DLD1 (cell line): Measurements from ENCODE around the gene RNF7.
"Not testable (repeated sequence)": the region's sequence is repeated elsewhere in the genome, so short reads cannot be mapped to it uniquely, and the experiment has no call there.

Experiments
- in situ Hi-C: cut with HindIII; loops from 2 replicates; pipeline ENCODE4 v1.10.0; 2017; ENCODE audit warnings: low sequenced_read_pairs

RNF7 gene

GRCh38 chr3:141738022-141738890 is at the start of gene RNF7:
RNF7 (plus strand) TSS chr3:141738298; CDS start chr3:141738342, 44 bp downstream.
- in situ Hi-C loops = no loop called here

GRCh38 chr3:141690431-141691072 is 47.5 kb upstream of the RNF7 start:
- in situ Hi-C loops = no loop called here

GRCh38 chr3:141691471-141691870 is 46.6 kb upstream of the RNF7 start:
- in situ Hi-C loops = not testable (repeated sequence)

- in situ Hi-C loops = not testable (repeated sequence)
These were observed 45.1 kb upstream of the RNF7 start for GRCh38 chr3:141692973-141693372.

GRCh38 chr3:141699324-141699723 is 38.8 kb upstream of the RNF7 start:
- in situ Hi-C loops = no loop called here

GRCh38 chr3:141699897-141700296 is 38.2 kb upstream of the RNF7 start:
- in situ Hi-C loops = no loop called here

- in situ Hi-C loops = not testable (repeated sequence)
These were observed 34.7 kb upstream of the RNF7 start for GRCh38 chr3:141703367-141703766.

GRCh38 chr3:141707741-141708203 is 30.3 kb upstream of the RNF7 start:
- in situ Hi-C loops = no loop called here

GRCh38 chr3:141708367-141708766 is 29.7 kb upstream of the RNF7 start:
- in situ Hi-C loops = no loop called here

GRCh38 chr3:141709126-141709770 is 28.9 kb upstream of the RNF7 start:
- in situ Hi-C loops = no loop called here

GRCh38 chr3:141710121-141710520 is 28.0 kb upstream of the RNF7 start:
- in situ Hi-C loops = no loop called here

GRCh38 chr3:141710888-141711616 is 27.0 kb upstream of the RNF7 start:
- in situ Hi-C loops = no loop called here

- in situ Hi-C loops = no loop called here
These were observed 23.4 kb upstream of the RNF7 start for GRCh38 chr3:141714671-141715070.

GRCh38 chr3:141722081-141722480 is 16.0 kb upstream of the RNF7 start:
- in situ Hi-C loops = no loop called here

- in situ Hi-C loops = no loop called here
These were observed 15.4 kb upstream of the RNF7 start for GRCh38 chr3:141722648-141723047.

- in situ Hi-C loops = no loop called here
These were observed 14.8 kb upstream of the RNF7 start for GRCh38 chr3:141723255-141723654.

GRCh38 chr3:141724186-141724585 is 13.9 kb upstream of the RNF7 start:
- in situ Hi-C loops = no loop called here

- in situ Hi-C loops = no loop called here
These were observed 13.1 kb upstream of the RNF7 start for GRCh38 chr3:141725036-141725435.

- in situ Hi-C loops = no loop called here
These were observed 11.6 kb upstream of the RNF7 start for GRCh38 chr3:141726483-141726882.

GRCh38 chr3:141728355-141728892 is 9.7 kb upstream of the RNF7 start:
- in situ Hi-C loops = no loop called here

- in situ Hi-C loops = no loop called here
These were observed 8.9 kb upstream of the RNF7 start for GRCh38 chr3:141729240-141729639.
